ENCODE measurements around the gene HIVEP3.

DNA sequence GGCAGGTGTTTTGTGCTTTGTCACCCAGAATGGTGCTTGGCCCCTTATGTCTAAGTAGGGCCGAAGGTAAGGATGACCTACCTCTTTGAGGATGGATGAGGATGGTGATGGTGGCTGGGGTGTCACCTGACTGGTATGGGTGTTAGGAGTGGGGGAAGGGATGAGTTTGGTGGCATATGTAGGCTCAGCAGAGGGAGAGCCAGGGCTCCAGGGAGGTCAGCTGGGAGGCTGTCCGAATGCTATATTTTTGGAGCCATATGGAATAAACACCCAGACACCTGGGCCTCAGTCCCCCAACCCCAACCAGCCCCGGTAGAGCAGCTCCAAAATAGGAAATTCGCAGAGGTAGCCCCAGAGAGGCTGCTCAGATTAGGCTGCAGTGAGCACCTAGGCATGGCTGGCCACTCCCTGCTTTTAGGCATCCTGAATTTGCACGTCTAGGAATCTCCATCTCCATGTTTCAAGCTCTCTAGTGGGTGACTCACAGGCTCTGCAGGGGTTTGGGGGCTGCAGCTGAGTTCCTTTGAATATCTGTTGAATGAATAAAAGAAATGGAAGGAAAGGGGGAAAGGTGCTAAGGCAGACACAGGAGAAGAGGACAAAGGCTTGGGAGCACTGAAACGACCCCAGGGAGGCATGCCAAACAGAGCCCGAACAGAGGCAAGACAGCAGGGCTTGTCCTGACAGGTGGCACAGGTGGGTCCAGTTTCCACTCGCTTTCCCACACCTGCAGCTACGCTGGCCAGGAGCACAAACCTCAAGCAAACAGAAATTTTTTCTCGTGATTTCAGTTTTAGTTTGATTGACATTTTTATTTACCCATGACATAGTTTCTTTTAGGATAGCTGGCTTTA, 299.0 kb downstream of the HIVEP3 start:
- TF ChIP-seq, protein P1, sequence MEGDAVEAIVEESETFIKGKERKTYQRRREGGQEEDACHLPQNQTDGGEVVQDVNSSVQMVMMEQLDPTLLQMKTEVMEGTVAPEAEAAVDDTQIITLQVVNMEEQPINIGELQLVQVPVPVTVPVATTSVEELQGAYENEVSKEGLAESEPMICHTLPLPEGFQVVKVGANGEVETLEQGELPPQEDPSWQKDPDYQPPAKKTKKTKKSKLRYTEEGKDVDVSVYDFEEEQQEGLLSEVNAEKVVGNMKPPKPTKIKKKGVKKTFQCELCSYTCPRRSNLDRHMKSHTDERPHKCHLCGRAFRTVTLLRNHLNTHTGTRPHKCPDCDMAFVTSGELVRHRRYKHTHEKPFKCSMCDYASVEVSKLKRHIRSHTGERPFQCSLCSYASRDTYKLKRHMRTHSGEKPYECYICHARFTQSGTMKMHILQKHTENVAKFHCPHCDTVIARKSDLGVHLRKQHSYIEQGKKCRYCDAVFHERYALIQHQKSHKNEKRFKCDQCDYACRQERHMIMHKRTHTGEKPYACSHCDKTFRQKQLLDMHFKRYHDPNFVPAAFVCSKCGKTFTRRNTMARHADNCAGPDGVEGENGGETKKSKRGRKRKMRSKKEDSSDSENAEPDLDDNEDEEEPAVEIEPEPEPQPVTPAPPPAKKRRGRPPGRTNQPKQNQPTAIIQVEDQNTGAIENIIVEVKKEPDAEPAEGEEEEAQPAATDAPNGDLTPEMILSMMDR (IDR thresholded peaks at IDR 0.05; ENCODE audit: insufficient read depth, low read length): no peak
- TF ChIP-seq POLR2AphosphoS5 (IDR thresholded peaks at IDR 0.05; ENCODE audit: low read depth): no peak
- no peak for TF ChIP-seq SPI1 (IDR thresholded peaks at IDR 0.05; ENCODE audit: borderline replicate concordance, low read depth)
- TF ChIP-seq GABPA (IDR thresholded peaks at IDR 0.05; ENCODE audit: low read depth): no peak
- TF ChIP-seq, protein P2, sequence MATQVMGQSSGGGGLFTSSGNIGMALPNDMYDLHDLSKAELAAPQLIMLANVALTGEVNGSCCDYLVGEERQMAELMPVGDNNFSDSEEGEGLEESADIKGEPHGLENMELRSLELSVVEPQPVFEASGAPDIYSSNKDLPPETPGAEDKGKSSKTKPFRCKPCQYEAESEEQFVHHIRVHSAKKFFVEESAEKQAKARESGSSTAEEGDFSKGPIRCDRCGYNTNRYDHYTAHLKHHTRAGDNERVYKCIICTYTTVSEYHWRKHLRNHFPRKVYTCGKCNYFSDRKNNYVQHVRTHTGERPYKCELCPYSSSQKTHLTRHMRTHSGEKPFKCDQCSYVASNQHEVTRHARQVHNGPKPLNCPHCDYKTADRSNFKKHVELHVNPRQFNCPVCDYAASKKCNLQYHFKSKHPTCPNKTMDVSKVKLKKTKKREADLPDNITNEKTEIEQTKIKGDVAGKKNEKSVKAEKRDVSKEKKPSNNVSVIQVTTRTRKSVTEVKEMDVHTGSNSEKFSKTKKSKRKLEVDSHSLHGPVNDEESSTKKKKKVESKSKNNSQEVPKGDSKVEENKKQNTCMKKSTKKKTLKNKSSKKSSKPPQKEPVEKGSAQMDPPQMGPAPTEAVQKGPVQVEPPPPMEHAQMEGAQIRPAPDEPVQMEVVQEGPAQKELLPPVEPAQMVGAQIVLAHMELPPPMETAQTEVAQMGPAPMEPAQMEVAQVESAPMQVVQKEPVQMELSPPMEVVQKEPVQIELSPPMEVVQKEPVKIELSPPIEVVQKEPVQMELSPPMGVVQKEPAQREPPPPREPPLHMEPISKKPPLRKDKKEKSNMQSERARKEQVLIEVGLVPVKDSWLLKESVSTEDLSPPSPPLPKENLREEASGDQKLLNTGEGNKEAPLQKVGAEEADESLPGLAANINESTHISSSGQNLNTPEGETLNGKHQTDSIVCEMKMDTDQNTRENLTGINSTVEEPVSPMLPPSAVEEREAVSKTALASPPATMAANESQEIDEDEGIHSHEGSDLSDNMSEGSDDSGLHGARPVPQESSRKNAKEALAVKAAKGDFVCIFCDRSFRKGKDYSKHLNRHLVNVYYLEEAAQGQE (IDR thresholded peaks at IDR 0.05; ENCODE audit: insufficient replicate concordance, low read depth): no peak
